Prostate gland (tissue), 2 donors: ENCODE data around the gene PID1.

Experiments used
- POLR2A ChIP-seq: fragments of 450-650 bp; IDR thresholded peaks from one replicate; pipeline ENCODE4 v1.6.1; 2016; ENCODE audit warnings: antibody characterized with exemption, mild to moderate bottlenecking
- TF ChIP-seq, protein P1 (sequence below), 4 experiments: fragments of 200-600 bp in 2 of 4; fragments of 450-650 bp in 2 of 4; sonication (generic) in 2 of 4; IDR thresholded peaks; 1 replicate in 3 of 4; 2 replicates in 1 of 4; pipeline ENCODE4 v1.5.1; 2016 to 2019; ENCODE audit warnings: antibody characterized with exemption in 4 of 4, mild to moderate bottlenecking in 2 of 4, moderate library complexity in 2 of 4

DNA sequence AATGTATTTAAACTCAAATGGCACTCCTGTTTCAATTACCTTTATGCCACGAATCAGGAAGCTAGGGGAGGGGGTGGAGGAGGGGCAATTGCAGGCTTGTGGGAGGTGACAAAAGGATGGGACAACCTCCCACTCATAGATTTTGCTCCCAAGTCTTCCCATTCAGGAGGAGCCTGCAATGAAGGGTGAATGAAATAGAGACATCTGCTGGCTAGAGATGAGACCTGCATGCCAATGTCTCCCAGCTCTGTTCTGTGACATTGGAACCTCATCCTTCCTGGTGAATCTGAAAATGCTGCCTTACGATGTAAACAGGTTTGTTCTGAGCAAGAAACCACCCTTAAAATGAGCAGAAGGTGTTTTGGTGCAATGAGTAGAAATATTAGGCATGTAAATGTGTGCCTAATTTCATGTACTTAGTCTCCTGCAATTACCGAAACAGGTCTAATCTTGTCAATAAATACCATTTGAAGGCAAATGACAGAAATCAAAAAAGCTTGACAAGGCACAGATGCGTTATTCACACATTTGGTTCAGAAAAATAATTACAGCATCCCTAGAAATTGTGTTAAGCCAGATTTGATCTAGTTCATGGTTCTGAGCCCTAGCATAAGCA lies 2.7 kb upstream of the PID1 start:
- TF ChIP-seq, protein P1, sequence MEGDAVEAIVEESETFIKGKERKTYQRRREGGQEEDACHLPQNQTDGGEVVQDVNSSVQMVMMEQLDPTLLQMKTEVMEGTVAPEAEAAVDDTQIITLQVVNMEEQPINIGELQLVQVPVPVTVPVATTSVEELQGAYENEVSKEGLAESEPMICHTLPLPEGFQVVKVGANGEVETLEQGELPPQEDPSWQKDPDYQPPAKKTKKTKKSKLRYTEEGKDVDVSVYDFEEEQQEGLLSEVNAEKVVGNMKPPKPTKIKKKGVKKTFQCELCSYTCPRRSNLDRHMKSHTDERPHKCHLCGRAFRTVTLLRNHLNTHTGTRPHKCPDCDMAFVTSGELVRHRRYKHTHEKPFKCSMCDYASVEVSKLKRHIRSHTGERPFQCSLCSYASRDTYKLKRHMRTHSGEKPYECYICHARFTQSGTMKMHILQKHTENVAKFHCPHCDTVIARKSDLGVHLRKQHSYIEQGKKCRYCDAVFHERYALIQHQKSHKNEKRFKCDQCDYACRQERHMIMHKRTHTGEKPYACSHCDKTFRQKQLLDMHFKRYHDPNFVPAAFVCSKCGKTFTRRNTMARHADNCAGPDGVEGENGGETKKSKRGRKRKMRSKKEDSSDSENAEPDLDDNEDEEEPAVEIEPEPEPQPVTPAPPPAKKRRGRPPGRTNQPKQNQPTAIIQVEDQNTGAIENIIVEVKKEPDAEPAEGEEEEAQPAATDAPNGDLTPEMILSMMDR (IDR thresholded peaks at IDR 0.05): peak; percentile 51 to 85 (median 74)
- TF ChIP-seq POLR2A: no peak
